BE2C (cell line): ENCODE data around the gene CNOT1.

ENCODE experiments used
- DNase-seq: peaks from one replicate; pipeline ENCODE4 v3.0.0-alpha.2; 2020
- H3K27me3 ChIP-seq: fragments of 250-450 bp; sonication (Bioruptor Pico); 2 replicates; pipeline ENCODE4 v1.5.1; 2020; ENCODE audit warnings: mild to moderate bottlenecking
- H3K36me3 ChIP-seq: fragments of 250-450 bp; sonication (Bioruptor Pico); 2 replicates; pipeline ENCODE4 v1.5.1; 2020; ENCODE audit warnings: mild to moderate bottlenecking
- H3K4me1 ChIP-seq: fragments of 250-450 bp; sonication (Bioruptor Pico); 2 replicates; pipeline ENCODE4 v1.5.1; 2020
- H3K4me3 ChIP-seq: 2 replicates; pipeline ENCODE4 v1.5.1; 2011; ENCODE audit warnings: low read depth, low read length
- H3K9me3 ChIP-seq: fragments of 250-450 bp; sonication (Bioruptor Pico); 2 replicates; pipeline ENCODE4 v1.5.1; 2020
- TF ChIP-seq, protein P1 (sequence below): IDR thresholded peaks from 2 replicates; pipeline ENCODE4 v1.5.1; 2012; ENCODE audit warnings: mild to moderate bottlenecking, low read depth, low read length

The CNOT1 gene

GRCh38 chr16:58541711-58542110 lies 87.9 kb downstream of the CNOT1 start:
- Histone ChIP-seq H3K4me1 (no peaks in the 10 kb centered on the region), H3K4me3 (no peak overlapping the region), H3K27me3 (no peaks in the 10 kb centered on the region), H3K36me3 (peaks cover 98% of the 10 kb centered on the region), H3K9me3 (no peaks in the 10 kb centered on the region)
- TF ChIP-seq, protein P1, sequence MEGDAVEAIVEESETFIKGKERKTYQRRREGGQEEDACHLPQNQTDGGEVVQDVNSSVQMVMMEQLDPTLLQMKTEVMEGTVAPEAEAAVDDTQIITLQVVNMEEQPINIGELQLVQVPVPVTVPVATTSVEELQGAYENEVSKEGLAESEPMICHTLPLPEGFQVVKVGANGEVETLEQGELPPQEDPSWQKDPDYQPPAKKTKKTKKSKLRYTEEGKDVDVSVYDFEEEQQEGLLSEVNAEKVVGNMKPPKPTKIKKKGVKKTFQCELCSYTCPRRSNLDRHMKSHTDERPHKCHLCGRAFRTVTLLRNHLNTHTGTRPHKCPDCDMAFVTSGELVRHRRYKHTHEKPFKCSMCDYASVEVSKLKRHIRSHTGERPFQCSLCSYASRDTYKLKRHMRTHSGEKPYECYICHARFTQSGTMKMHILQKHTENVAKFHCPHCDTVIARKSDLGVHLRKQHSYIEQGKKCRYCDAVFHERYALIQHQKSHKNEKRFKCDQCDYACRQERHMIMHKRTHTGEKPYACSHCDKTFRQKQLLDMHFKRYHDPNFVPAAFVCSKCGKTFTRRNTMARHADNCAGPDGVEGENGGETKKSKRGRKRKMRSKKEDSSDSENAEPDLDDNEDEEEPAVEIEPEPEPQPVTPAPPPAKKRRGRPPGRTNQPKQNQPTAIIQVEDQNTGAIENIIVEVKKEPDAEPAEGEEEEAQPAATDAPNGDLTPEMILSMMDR, result no peak
- no peak for DNase-seq

GRCh38 chr16:58537124-58537906 lies 92.3 kb downstream of the CNOT1 start:
- H3K36me3 ChIP-seq, result peaks cover 97% of the 10 kb centered on the region
- TF ChIP-seq, protein P1, result no peak
- H3K27me3 ChIP-seq, result no peaks in the 10 kb centered on the region
- H3K4me1 ChIP-seq, result no peaks in the 10 kb centered on the region; the same call in 1 of the 2 replicates
- no peak overlapping the region for H3K4me3 ChIP-seq
- no peaks in the 10 kb centered on the region for H3K9me3 ChIP-seq
- no peak for DNase-seq

GRCh38 chr16:58536278-58536677 lies 93.3 kb downstream of the CNOT1 start:
- TF ChIP-seq, protein P1, result no peak
- Histone ChIP-seq H3K9me3 (no peaks in the 10 kb centered on the region), H3K4me3 (no peak overlapping the region), H3K36me3 (peaks cover 97% of the 10 kb centered on the region), H3K27me3 (no peaks in the 10 kb centered on the region), H3K4me1 (no peaks in the 10 kb centered on the region; the same call in 1 of the 2 replicates)
- no peak for DNase-seq

DNA sequence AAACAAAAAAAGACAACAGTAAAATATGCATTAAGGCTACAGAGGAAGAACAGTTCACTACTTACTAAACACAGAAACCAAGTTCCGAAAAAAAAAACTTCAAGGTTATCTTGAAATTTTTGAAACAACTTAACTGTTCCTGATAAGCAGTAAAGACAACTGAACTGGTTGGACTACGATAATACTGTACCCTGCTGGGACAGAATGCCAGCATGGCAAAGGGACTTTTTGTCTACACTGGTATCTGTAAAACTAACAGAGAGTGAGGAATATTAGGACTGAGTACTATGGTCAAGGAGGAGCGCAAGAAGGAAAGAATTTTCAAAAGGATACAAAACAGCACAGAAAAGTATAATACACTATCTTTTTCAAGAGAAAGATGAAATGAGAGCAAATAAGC lies 94.5 kb downstream of the CNOT1 start:
- DNase-seq, result no peak
- H3K4me1 ChIP-seq, result no peaks in the 10 kb centered on the region; the same call in 1 of the 2 replicates
- peaks cover 95% of the 10 kb centered on the region for H3K36me3 ChIP-seq
- no peak overlapping the region for H3K4me3 ChIP-seq
- TF ChIP-seq, protein P1, result no peak
- H3K27me3 ChIP-seq, result no peaks in the 10 kb centered on the region
- H3K9me3 ChIP-seq, result no peaks in the 10 kb centered on the region

- no peaks in the 10 kb centered on the region; the same call in 1 of the 2 replicates for H3K4me1 ChIP-seq
- H3K27me3 ChIP-seq, result no peaks in the 10 kb centered on the region
- DNase-seq, result no peak
- no peak overlapping the region for H3K4me3 ChIP-seq
- TF ChIP-seq, protein P1, result no peak
- H3K36me3 ChIP-seq, result peaks cover 93% of the 10 kb centered on the region
- no peaks in the 10 kb centered on the region for H3K9me3 ChIP-seq
Observed at GRCh38 chr16:58533751-58534470, 95.7 kb downstream of the CNOT1 start.

GRCh38 chr16:58532414-58532813 lies 97.2 kb downstream of the CNOT1 start:
- H3K27me3 ChIP-seq, result no peaks in the 10 kb centered on the region
- H3K9me3 ChIP-seq, result no peaks in the 10 kb centered on the region
- no peak for DNase-seq
- H3K4me3 ChIP-seq, result no peak overlapping the region
- no peaks in the 10 kb centered on the region; the same call in 1 of the 2 replicates for H3K4me1 ChIP-seq
- TF ChIP-seq, protein P1, result no peak
- H3K36me3 ChIP-seq, result peaks cover 93% of the 10 kb centered on the region
